AG09319 (cell line): ENCODE results near the gene CIZ1.

ENCODE experiments used
- DNase-seq: peaks from one replicate; pipeline ENCODE4 v3.0.0-alpha.2; 2010; ENCODE audit warnings: low read depth; ENCODE audit errors: extremely low read depth
- CTCF ChIP-seq: IDR thresholded peaks from 2 replicates; pipeline ENCODE4 v1.5.1; 2011; ENCODE audit warnings: low read depth, mild to moderate bottlenecking, inconsistent platforms, low read length, moderate library complexity

The CIZ1 gene

GRCh38 chr9:128144239-128145181, 46.9 kb downstream of the CIZ1 start:
- no peak for TF ChIP-seq CTCF
- no peak for DNase-seq

- DNase-seq: no peak
- TF ChIP-seq CTCF: no peak
Observed at GRCh38 chr9:128143525-128144238, 47.7 kb downstream of the CIZ1 start.

GRCh38 chr9:128142596-128142995, 48.8 kb downstream of the CIZ1 start:
- DNase-seq: no peak
- TF ChIP-seq CTCF: no peak

- no peak for DNase-seq
- TF ChIP-seq CTCF: no peak
Observed at GRCh38 chr9:128142061-128142460, 49.3 kb downstream of the CIZ1 start.

GRCh38 chr9:128141604-128142003, 49.8 kb downstream of the CIZ1 start:
- no peak for TF ChIP-seq CTCF
- no peak for DNase-seq

- no peak for DNase-seq
- no peak for TF ChIP-seq CTCF
Observed at GRCh38 chr9:128139621-128140020, 51.8 kb downstream of the CIZ1 start.

- DNase-seq: no peak
- no peak for TF ChIP-seq CTCF
Observed at GRCh38 chr9:128138001-128138400, 53.4 kb downstream of the CIZ1 start.
